ENCODE results near the gene ZNF566.
"Not testable (repeated sequence)": the region's sequence is repeated elsewhere in the genome, so short reads cannot be mapped to it uniquely, and the experiment has no call there.

The ZNF566 gene

DNA sequence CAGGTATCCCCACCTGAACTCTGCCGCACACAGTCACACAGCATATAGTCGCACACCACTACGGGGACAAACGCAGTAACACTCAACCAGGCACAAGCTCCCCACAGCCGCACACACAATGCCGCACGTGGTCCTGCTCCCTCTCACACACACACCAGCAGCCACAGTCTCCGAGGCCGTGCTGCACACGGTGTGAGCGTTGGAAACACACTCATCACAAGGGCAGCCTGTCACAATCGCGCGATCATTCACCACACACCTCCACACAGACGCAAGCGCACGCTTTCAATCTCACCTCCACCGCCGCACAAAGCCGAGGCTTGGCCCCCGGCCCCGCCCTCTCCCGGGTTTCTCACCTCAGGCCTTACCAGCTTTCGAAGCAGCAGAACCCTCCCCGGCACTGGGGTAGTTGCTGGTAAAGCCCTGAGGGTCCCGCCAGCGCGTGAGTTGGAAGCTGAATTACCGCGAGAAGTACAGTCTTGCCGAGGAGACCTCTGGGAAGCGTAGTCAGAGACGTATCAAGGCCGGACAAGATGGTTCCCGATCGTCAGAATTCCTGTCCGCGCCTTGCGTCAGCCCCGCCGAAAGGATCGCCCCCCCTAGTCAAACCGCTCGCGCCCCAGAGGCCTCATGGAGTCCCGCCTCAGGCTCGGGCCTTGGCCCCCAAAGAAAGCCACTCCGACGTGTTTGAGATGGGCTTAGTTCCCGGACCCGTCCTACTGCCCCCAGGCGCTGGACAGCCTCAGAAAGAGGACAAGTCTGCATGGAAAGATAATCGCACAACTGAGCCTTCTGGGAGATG is at the start of gene ZNF566:
Gene ZNF566, minus strand, starts transcription at position 444 of the 802 bp plus-strand sequence. CDS start 13,004 bp downstream, outside the sequence.
- FAIRE-seq, result peak; percentile 90

GRCh38 chr19:36528921-36529518 is 39.7 kb upstream of the ZNF566 start:
- FAIRE-seq, result no peak

DNA sequence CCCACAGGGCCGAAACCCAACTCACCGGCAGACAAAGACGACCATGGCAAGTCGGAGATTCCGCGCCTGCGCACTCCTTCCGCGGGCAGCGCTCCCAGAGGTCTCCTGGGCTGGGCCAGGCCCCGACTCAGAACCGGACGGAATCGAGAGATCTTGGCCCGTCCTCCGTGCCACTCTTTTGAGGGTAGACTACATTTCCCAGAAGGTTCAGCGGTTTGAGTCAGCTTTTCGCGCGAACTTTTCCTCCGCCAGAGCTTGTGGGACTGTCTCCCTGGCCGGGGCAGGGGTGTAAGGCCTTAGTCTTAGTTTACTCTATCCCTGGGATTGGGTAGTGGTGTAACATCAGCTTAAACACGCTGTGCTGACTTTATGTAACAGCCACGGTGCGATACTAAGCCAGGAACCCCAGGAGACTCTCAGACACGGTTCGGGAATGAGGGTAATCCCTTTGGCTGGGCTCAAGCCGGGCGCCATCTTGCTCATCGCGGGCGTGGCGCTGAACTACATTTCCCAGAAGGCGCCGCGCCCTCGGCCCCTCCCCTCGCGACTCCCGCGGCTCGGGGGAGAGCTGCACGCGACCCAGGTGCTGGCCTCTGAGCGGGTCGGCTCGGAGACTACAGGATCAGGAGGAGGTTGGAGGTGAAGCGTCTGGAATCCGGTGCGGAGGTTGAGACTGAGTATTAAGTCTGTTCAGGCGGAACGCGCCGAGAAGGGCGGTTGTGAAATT is 39.0 kb upstream of the ZNF566 start, which contains the start of gene ZNF260:
Gene ZNF260, minus strand, starts transcription at position 78 of the 727 bp plus-strand sequence. CDS start 13,033 bp downstream, outside the sequence.
- peak; percentile 73 for FAIRE-seq

GRCh38 chr19:36527873-36528193 is 38.5 kb upstream of the ZNF566 start:
- no peak for FAIRE-seq

GRCh38 chr19:36527341-36527740 is 38.0 kb upstream of the ZNF566 start:
- peak; percentile 21 for FAIRE-seq

GRCh38 chr19:36526581-36526980 is 37.2 kb upstream of the ZNF566 start:
- no peak for FAIRE-seq

DNA sequence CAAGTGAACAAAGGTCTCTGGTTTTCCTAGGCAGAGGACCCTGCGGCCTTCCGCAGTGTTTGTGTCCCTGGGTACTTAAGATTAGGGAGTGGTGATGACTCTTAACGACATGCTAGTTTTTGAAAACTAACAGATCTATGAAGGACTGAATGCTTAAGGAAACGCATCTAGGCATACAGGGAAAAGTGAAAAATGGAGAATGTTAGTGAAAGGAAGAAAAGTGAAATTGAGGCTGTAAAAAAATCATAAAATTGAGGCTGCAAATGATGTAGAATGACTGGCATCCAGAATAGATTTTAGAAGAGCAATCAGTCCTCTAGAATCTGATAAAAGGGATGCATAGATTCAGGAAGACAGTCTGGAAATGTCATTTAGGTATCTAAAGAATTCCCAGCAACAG is 35.3 kb upstream of the ZNF566 start:
- FAIRE-seq, result no peak

DNA sequence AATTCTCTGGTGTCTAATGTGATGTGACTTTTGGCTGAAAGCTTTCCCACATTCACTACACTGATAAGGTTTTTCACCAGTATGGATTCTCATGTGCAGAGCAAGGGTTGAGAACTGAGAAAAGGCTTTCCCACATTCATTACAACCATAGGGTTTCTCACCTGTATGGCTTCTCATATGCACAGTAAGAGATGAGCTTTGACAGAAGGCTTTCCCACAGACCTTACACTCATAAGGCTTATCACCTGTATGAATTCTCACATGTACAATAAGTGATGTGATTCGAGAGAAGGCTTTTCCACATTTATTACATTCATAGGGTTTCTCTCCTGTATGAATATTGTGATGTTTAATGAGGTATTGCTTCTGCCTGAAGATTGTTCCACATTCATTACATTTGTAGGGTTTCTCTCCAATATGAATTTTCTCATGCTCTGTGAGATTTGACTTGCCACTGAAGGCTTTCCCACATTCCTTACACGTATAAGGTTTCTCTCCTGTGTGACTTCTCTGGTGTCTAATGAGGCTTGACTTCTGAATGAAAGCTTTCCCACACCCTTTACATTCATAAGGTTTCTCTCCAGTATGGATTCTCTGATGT is 24.8 kb upstream of the ZNF566 start:
- FAIRE-seq, result no peak

DNA sequence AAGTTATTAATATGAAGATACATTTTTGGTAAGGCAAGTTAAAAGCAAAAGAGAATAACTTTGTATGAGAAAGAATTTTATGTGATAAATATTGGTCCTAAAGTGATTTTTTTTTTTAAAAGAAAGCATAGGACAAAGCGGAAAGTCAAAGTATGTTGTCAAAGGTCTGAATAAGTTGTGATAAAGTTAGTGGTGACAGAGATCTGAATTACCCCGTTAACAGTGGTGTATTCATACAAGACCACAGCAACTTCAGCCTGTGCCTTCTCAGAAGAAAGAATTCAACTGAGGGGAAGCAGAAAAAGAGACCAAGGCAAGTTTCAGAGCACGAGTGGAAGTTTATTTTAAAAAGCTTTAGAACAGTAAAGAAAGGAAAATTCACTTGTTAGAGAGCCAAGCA is 19.0 kb upstream of the ZNF566 start:
- FAIRE-seq, result no peak

DNA sequence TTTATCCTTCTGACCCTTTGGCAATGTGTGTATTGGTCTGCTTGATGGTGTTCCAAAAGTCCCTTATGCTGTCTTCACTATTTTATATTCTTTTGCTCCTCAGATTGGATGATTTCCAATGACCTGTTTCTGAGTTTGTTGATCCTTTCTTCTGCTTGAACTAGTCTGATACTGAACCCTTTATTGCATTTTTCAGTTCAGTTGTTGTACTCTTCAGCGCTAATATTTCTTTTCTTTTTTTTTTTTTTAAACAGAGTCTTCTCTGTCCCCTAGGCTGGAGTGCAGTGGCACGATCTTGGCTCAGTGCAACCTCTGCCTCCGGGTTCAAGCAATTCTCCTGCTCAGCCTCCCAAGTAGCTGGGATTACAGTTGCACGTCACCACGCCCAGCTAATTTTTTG is 12.6 kb upstream of the ZNF566 start:
- no peak for FAIRE-seq

- FAIRE-seq, result no peak
These were observed 7.6 kb upstream of the ZNF566 start for GRCh38 chr19:36497001-36497400.

DNA sequence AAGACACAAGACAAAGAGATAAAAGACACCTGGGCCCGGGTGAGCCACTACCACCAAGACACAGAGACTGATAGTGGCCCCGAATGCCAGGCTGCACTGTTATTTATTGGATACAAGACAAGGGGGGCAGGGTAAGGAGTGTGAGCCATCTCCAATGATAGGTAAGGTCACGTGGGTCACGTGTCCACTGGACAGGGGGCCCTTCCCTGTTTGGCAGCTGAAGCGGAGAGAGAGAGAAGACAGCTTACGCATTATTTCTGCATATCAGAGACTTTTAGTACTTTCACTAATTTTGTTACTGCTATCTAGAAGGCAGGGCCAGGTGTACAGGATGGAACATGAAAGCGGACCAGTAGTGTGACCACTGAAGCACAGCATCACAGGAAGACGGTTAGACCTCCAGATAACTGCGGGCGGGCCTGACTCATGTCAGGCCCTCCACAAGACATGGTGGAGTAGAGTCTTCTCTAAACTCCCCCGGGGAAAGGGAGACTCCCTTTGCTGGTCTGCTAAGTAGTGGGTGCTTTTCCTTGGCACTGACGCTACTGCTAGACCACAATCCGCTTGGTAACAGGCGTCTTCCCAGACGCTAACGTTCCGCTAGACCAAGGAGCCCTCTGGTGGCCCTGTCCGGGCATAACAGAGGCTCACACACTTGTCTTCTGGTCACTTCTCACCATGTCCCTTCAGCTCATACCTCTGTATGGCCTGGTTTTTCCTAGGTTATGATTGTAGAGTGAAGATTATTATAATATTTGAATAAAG is 3.5 kb upstream of the ZNF566 start:
- FAIRE-seq, result not testable (repeated sequence)

DNA sequence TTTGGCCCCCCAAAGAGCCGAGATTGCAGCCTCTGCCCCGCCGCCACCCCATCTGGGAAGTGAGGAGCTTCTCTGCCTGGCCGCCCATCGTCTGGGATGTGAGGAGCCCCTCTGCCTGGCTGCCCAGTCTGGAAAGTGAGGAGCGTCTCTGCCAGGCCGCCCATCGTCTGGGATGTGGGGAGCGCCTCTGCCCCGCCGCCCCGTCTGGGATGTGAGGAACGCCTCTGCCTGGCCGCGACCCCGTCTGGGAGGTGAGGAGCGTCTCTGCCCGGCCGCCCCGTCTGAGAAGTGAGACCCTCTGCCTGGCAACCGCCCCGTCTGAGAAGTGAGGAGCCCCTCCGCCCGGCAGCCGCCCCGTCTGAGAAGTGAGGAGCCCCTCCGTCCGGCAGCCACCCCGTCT is 1.5 kb upstream of the ZNF566 start:
- not testable (repeated sequence) for FAIRE-seq

GRCh38 chr19:36489920-36490415 is 607 bp upstream of the ZNF566 start:
- FAIRE-seq, result no peak

DNA sequence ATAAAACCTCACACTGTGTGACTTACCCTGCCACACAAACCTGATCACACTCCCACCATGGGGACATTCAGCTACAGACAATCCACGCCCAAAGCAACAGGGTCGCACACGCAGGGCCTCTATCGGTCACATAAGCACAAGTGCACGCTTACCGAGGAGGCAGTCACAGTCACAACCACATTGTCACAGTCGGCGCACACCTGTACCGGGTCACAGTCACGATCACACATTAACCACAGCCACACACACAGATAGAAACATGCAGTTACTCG is 579 bp downstream of the ZNF566 start:
- FAIRE-seq, result no peak

DNA sequence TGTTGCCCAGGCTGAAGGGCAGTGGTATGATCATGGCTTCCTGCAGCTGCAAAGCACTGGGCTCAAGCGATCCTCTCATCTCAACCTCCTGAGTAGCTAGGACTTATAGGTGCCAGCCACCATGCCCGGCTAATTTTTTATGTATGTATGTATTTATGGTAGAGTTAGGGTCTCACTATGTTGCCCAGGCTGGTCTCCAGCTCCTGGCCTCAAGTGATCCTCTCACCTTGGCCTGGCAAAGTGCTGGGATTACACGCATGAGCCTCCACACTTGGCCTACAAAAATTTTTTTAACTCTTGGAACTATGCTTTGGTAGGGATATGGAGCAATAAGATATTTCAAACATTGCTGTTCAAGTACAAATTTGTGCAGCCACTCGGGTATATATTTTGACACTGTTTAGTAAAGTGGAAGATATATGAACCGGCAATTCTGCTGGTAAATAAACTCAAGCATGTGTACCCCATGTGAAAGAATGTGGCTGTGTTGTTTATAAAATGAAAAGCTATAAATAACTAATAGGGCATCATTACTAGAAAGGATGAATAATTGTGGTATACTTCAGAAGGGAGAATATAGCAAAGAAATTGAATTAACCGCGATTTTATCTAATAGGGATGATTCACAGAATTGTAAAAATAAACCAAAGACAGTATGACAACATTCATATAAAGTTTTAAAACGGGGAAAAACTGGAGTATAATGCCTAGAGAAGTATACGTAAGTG is 1.1 kb downstream of the ZNF566 start:
- no peak for FAIRE-seq

DNA sequence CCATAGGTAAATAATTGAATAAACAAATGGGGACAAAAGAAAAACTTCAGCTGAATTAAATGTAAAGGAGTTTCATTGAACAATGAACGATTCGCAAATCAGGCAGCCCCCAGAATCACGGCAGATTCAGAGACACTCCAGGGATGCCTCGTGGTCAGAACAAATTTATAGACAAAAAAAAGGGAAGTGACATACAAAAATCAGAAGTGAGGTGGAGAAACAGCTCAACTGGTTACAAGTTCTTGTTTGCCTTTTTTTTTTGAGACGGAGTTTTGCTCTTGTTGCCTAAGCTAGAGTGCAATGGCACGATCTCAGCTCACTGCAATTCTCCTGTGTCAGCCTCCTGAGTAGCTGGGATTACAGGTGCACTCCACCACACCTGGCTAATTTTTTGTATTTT is 5.7 kb downstream of the ZNF566 start:
- no peak for FAIRE-seq

GRCh38 chr19:36482876-36483275 is 6.5 kb downstream of the ZNF566 start:
- FAIRE-seq, result no peak

DNA sequence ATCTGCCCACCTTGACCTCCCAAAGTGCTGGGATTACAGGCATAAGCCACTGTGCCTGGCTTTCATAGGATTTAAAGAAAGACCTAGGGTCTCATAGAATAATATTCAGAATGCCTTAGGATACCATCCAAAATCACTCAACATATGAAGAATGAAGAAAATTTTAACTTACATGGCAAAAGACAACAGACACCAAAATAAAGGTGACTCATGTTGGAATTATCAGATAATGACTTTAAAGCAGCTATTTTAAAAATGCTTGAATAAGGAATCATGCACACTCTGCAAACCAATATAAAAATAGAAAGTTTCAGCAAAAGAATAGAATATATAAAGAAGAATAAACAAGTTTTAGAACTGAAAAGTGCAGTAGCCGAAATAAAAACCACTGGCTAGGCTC is 29.3 kb downstream of the ZNF566 start:
- FAIRE-seq, result no peak

GRCh38 chr19:36456831-36457230 is 32.5 kb downstream of the ZNF566 start:
- no peak for FAIRE-seq

DNA sequence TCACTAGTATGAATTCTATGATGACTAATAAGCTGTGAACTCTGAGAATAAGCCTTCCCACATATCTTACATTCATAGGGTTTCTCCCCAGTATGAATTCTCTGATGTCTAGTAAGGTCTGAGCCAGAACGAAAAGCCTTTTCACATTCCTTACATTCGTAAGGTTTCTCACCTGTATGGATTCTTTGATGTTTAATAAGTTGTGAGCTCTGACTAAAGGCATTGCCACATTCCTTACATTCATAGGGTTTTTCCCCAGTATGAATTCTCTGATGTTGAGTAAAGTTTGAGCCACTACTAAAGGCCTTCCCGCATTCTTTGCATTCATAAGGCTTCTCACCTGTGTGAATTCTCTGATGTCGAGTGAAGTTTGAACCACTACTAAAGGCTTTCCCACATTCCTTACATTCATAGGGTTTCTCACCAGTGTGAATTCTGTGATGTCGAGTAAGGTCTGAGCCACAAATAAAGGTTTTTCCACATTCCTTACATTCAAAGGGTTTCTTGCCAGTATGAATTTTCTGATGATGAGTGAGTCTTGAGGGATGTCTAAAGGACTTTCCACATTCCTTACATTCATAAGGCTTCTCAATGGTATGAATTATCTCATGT is 40.2 kb downstream of the ZNF566 start:
- no peak for FAIRE-seq

DNA sequence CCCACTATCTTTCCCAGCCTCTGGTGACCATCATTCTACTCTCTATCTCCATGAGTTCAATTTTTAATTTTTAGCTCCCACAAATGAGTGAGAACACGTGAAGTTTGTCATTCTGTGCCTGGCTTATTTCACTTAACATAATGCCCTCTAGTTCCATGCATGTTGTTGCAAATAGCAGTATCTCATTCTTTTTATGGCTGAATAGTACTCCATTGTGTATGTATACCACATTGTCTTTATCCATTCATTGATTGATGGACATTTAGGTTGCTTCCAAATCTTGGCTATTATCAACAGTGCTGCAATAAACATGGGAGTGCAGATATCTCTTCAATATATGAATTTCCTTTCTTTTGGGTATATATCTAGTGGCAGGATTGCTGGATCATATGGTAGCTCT is 48.0 kb downstream of the ZNF566 start:
- no peak for FAIRE-seq
